IMR-90 (cell line): ENCODE measurements around the gene POLR3A.

Experiments used
- CEBPB ChIP-seq: IDR thresholded peaks from 2 replicates; pipeline ENCODE4 v1.6.1; 2012; ENCODE audit warnings: low read depth, low read length, improper control_type of control experiment
- CHD1 ChIP-seq: IDR thresholded peaks from 2 replicates; pipeline ENCODE4 v1.6.1; 2012; ENCODE audit warnings: low read depth, low read length, improper control_type of control experiment
- FOS ChIP-seq: fragments of 150-350 bp; IDR thresholded peaks from 2 replicates; pipeline ENCODE4 v1.6.1; 2016; ENCODE audit warnings: low read depth, low read length
- MXI1 ChIP-seq: IDR thresholded peaks from 2 replicates; pipeline ENCODE4 v1.6.1; 2012; ENCODE audit warnings: low read depth, mild to moderate bottlenecking, low read length, moderate library complexity, borderline replicate concordance
- POLR2A ChIP-seq: IDR thresholded peaks from 2 replicates; pipeline ENCODE4 v1.6.1; 2012; ENCODE audit warnings: mild to moderate bottlenecking, low read depth, low read length
- RAD21 ChIP-seq: IDR thresholded peaks from 2 replicates; pipeline ENCODE4 v1.6.1; 2012; ENCODE audit warnings: low read length, improper control_type of control experiment
- RFX5 ChIP-seq: IDR thresholded peaks from 2 replicates; pipeline ENCODE4 v1.8.0; 2012; ENCODE audit warnings: low read depth, mild to moderate bottlenecking, low read length, moderate library complexity
- TF ChIP-seq, protein P1 (sequence below): conservative IDR thresholded peaks from 2 replicates; pipeline ENCODE4 v1.5.1; 2012; ENCODE audit warnings: mild to moderate bottlenecking, low read depth, low read length, improper control_type of control experiment
- TF ChIP-seq, protein P2 (sequence below): fragments of 150-350 bp; IDR thresholded peaks from 2 replicates; pipeline ENCODE4 v1.6.1; 2017; ENCODE audit warnings: mild to moderate bottlenecking, antibody characterized with exemption, low read length, low read depth

DNA sequence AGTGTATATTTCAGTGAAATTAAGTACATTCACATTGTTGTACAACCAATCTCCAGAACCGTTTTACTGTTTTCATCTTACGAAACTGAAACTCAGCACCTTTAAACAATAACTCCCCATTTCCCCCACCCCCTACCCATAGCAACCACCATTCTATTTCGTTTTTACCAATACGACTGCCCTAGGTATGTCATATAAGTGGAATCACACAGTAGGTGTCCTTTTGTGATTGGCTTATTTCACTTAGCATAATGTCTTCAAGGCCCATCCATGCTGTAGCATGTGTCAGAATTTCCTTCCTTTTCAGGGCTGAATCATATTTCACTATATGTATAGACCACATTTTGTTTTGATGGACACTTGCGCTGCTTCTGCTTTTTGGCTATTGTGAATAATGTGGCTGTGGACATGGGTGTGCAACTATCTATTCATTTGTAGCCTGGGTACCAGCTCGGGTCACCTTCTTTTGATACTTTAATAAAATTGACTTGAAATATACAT, 68.4 kb downstream of the POLR3A start:
- TF ChIP-seq, protein P1, sequence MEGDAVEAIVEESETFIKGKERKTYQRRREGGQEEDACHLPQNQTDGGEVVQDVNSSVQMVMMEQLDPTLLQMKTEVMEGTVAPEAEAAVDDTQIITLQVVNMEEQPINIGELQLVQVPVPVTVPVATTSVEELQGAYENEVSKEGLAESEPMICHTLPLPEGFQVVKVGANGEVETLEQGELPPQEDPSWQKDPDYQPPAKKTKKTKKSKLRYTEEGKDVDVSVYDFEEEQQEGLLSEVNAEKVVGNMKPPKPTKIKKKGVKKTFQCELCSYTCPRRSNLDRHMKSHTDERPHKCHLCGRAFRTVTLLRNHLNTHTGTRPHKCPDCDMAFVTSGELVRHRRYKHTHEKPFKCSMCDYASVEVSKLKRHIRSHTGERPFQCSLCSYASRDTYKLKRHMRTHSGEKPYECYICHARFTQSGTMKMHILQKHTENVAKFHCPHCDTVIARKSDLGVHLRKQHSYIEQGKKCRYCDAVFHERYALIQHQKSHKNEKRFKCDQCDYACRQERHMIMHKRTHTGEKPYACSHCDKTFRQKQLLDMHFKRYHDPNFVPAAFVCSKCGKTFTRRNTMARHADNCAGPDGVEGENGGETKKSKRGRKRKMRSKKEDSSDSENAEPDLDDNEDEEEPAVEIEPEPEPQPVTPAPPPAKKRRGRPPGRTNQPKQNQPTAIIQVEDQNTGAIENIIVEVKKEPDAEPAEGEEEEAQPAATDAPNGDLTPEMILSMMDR = no peak
- TF ChIP-seq POLR2A = no peak
- TF ChIP-seq MXI1 = no peak
- TF ChIP-seq, protein P2, sequence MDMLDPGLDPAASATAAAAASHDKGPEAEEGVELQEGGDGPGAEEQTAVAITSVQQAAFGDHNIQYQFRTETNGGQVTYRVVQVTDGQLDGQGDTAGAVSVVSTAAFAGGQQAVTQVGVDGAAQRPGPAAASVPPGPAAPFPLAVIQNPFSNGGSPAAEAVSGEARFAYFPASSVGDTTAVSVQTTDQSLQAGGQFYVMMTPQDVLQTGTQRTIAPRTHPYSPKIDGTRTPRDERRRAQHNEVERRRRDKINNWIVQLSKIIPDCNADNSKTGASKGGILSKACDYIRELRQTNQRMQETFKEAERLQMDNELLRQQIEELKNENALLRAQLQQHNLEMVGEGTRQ = no peak
- no peak for TF ChIP-seq FOS
- TF ChIP-seq CEBPB = no peak
- no peak for TF ChIP-seq RFX5
- no peak for TF ChIP-seq RAD21
- TF ChIP-seq CHD1 = no peak
